Measurements from ENCODE around the gene TNRC6C.

Gene TNRC6C

GRCh38 chr17:78125138-78125913 lies 166.8 kb downstream of the TNRC6C start:
- TF ChIP-seq OSR1 (CRISPR knock-in tag; IDR thresholded peaks at IDR 0.05) (no peak), ZNF565 (CRISPR knock-in tag; conservative IDR thresholded peaks at IDR 0.05; ENCODE audit: low read depth) (no peak), TCF4 (CRISPR knock-in tag; IDR thresholded peaks at IDR 0.05; ENCODE audit: borderline replicate concordance) (no peak), ZNF70 (CRISPR knock-in tag; IDR thresholded peaks at IDR 0.05) (no peak)
- TF ChIP-seq, protein P1, sequence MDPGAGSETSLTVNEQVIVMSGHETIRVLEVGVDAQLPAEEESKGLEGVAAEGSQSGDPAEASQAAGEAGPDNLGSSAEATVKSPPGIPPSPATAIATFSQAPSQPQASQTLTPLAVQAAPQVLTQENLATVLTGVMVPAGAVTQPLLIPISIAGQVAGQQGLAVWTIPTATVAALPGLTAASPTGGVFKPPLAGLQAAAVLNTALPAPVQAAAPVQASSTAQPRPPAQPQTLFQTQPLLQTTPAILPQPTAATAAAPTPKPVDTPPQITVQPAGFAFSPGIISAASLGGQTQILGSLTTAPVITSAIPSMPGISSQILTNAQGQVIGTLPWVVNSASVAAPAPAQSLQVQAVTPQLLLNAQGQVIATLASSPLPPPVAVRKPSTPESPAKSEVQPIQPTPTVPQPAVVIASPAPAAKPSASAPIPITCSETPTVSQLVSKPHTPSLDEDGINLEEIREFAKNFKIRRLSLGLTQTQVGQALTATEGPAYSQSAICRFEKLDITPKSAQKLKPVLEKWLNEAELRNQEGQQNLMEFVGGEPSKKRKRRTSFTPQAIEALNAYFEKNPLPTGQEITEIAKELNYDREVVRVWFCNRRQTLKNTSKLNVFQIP (CRISPR knock-in tag; IDR thresholded peaks at IDR 0.05; ENCODE audit: borderline replicate concordance, low read depth): no peak
- no peak for ATAC-seq

GRCh38 chr17:78125976-78126894 lies 167.7 kb downstream of the TNRC6C start:
- ATAC-seq: no peak
- TF ChIP-seq ESRRG (CRISPR knock-in tag; IDR thresholded peaks at IDR 0.05) (no peak), ZNF8 (CRISPR knock-in tag; IDR thresholded peaks at IDR 0.05) (no peak), PPARA (CRISPR knock-in tag; IDR thresholded peaks at IDR 0.05; ENCODE audit: borderline replicate concordance) (no peak), TOX (CRISPR knock-in tag; IDR thresholded peaks at IDR 0.05; ENCODE audit: borderline replicate concordance) (no peak), OSR1 (CRISPR knock-in tag; IDR thresholded peaks at IDR 0.05) (no peak), ZFP30 (CRISPR knock-in tag; IDR thresholded peaks at IDR 0.05) (no peak), ZNF565 (CRISPR knock-in tag; conservative IDR thresholded peaks at IDR 0.05; ENCODE audit: low read depth) (no peak), TCF4 (CRISPR knock-in tag; IDR thresholded peaks at IDR 0.05; ENCODE audit: borderline replicate concordance) (no peak), SNAI2 (CRISPR knock-in tag; IDR thresholded peaks at IDR 0.05) (no peak), ZC3H10 (CRISPR knock-in tag; IDR thresholded peaks at IDR 0.05) (no peak), GLIS3 (CRISPR knock-in tag; IDR thresholded peaks at IDR 0.05) (no peak), RARB (CRISPR knock-in tag; IDR thresholded peaks at IDR 0.05) (no peak), CSDC2 (CRISPR knock-in tag; IDR thresholded peaks at IDR 0.05) (no peak), BACH2 (CRISPR knock-in tag; IDR thresholded peaks at IDR 0.05; ENCODE audit: borderline replicate concordance) (no peak), ISL1 (CRISPR knock-in tag; IDR thresholded peaks at IDR 0.05) (no peak), TSHZ2 (CRISPR knock-in tag; IDR thresholded peaks at IDR 0.05) (no peak; the same call in 1 of the 2 replicates), ARNTL (CRISPR knock-in tag; IDR thresholded peaks at IDR 0.05; ENCODE audit: borderline replicate concordance, low read depth) (no peak), ZFP3 (CRISPR knock-in tag; IDR thresholded peaks at IDR 0.05) (no peak)
- TF ChIP-seq, protein P1 (CRISPR knock-in tag; IDR thresholded peaks at IDR 0.05; ENCODE audit: borderline replicate concordance, low read depth): no peak
- TF ChIP-seq, protein P2, sequence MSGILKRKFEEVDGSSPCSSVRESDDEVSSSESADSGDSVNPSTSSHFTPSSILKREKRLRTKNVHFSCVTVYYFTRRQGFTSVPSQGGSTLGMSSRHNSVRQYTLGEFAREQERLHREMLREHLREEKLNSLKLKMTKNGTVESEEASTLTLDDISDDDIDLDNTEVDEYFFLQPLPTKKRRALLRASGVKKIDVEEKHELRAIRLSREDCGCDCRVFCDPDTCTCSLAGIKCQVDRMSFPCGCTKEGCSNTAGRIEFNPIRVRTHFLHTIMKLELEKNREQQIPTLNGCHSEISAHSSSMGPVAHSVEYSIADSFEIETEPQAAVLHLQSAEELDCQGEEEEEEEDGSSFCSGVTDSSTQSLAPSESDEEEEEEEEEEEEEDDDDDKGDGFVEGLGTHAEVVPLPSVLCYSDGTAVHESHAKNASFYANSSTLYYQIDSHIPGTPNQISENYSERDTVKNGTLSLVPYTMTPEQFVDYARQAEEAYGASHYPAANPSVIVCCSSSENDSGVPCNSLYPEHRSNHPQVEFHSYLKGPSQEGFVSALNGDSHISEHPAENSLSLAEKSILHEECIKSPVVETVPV (CRISPR knock-in tag; IDR thresholded peaks at IDR 0.05): no peak

GRCh38 chr17:78126895-78127238 lies 168.4 kb downstream of the TNRC6C start:
- no peak for ATAC-seq
- TF ChIP-seq RARB (CRISPR knock-in tag; IDR thresholded peaks at IDR 0.05) (no peak), ZNF565 (CRISPR knock-in tag; conservative IDR thresholded peaks at IDR 0.05; ENCODE audit: low read depth) (no peak), CSDC2 (CRISPR knock-in tag; IDR thresholded peaks at IDR 0.05) (no peak), TOX (CRISPR knock-in tag; IDR thresholded peaks at IDR 0.05; ENCODE audit: borderline replicate concordance) (no peak), OSR1 (CRISPR knock-in tag; IDR thresholded peaks at IDR 0.05) (no peak), TSHZ2 (CRISPR knock-in tag; IDR thresholded peaks at IDR 0.05) (no peak), BACH2 (CRISPR knock-in tag; IDR thresholded peaks at IDR 0.05; ENCODE audit: borderline replicate concordance) (no peak)
- TF ChIP-seq, protein P1 (CRISPR knock-in tag; IDR thresholded peaks at IDR 0.05; ENCODE audit: borderline replicate concordance, low read depth): no peak

Measured in SK-N-SH treated with all-trans-retinoic acid at 6 μM for 48 hours (cell line).